Left colon (tissue), 2 donors: Measurements from ENCODE around the gene FYN. TPM values are rescaled to one million over a fixed set of nuclear protein-coding genes. Genes with fewer than 3 reads are reported as not detected.

Experiments used
- ATAC-seq: fragments of 200-7000 bp; cut with Tn5 transposase; one replicate; pipeline ENCODE4 v1.9.1; 2020; ENCODE audit warnings: mild to moderate bottlenecking, moderate library complexity
- DNase-seq, 2 donors: peaks; one replicate each; pipeline ENCODE4 v3.0.0-alpha.2; 2020
- intact Hi-C, 2 donors: fragments of 100-400 bp; cut with DNase I in 1 of 2; cut with micrococcal nuclease in 1 of 2; formaldehyde crosslinking; loops; one replicate each; pipeline versions ENCODE4 v1.11.2 to v1.14.0; 2022; cut with DNase I, micrococcal nuclease
- total RNA-seq, 2 donors: library from RNA; stranded (reverse); fragmentation: NEBNext Ultra II Directional; extraction: Animal tissue kit (Norgen Biotek cat#: 25700); gene quantifications; one replicate each; pipeline ENCODE4 v1.2.1, GENCODE V29; 2021
- donor health status: DM: no; HTN: no; CAD: no.
- donor health status: DM: yes; HTN: yes; CAD: no.

Gene FYN
- total RNA-seq, 2 donors from 2014 or later: 16.0 to 23.8 TPM

DNA sequence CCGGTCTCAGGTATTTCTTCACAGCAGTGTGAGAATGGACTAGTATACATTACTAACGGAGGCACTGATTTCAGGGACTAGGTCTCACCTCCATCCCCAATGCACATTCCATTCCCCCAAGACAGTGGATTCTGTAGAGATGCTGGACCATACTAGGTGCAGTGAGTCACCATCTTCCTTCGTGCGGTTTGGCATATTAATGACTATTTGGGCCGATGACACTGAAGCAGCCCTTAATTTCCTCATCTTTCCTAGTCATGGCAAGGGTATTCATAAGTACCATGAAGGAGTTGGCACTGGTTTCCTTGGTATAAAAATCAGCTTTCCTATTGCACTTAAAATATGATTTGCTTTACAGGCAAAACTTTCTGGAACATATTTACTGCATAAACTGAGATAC is 146.2 kb downstream of the FYN start:
- intact Hi-C loops: loop anchor here in 1 of 2 donors (10.0 kb wide), 1 partner anchor 268 kb away; no protein-coding TSS in a partner anchor
- DNase-seq: no peak
- no peak for ATAC-seq

DNA sequence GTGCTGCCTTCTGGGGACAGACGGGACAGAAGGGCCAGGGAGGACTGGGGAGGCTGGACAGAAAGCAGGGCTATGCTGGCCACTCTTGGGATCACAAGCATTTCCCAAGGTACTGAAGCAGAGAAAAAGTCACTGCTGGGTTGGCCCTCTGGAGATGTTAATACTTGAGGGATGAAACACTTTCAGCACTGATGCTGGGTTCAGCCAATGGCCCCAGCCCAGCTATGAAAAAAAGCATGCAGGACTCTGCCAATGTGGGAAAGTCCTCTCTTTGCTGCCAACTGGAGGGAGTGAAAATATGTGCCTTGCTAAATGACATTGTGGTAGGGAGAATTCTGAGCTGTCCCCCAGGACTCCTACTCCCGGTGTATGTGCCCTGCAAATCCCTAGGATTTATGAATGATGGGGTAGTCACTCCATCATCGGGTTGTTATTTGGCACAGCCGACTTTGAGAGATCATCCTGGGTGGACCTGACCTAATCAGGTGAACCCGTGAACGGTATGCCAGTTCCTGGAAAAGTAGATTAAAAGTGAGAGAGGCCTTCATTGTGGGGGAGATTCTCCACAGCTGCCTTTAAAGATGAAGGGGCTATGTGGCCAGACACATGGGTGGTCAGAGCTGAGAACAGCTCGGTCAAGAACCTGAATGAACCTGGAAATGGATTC is 147.7 kb downstream of the FYN start:
- intact Hi-C loops: loop anchor here in 1 of 2 donors (10.0 kb wide), 1 partner anchor 269 kb away; no protein-coding TSS in a partner anchor
- ATAC-seq (no peak), DNase-seq (no peak)

DNA sequence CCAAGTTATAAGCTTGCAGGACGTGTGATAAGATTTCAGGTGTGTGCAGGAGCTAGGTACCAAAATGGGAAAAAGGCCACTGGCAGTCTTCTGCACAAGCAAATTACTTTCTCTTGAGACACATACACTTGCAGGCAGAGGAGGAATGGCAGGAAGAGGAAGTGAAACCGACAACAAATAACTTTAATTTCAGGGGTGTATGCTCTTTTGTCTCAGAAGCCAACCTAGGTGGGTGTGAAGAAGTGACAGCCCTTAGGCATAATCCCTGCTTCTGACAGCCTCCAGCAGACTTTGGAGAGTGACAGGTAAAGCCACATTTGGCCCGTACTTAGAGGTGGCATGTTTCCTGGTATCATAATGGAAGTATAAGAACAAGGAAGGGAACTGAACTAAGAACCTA is 148.7 kb downstream of the FYN start:
- DNase-seq (no peak), ATAC-seq (peak; percentile 32)
- intact Hi-C loops: loop anchor here in 1 of 2 donors (10.0 kb wide), 1 partner anchor 270 kb away; no protein-coding TSS in a partner anchor

DNA sequence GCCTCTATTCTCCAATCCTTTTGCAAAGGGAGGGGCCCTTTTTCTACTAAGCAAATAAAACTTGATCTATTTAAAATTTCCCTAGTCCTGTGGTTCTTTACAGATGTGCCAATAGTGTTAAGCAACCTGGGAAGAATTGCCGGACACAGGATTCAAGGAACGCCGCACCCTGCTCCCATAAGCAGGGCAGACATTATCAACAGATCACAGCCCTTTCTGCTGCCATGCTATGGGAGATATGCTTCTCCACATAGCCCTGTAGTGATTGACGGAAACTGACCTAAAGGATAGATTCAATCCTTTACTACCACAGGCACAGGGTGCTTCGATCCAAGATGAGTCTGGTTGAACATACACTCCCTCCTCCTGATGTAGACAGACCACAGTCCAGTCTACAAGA is 149.2 kb downstream of the FYN start:
- ATAC-seq (no peak), DNase-seq (no peak)
- intact Hi-C loops: loop anchor here in 1 of 2 donors (10.0 kb wide), 1 partner anchor 271 kb away; no protein-coding TSS in a partner anchor

DNA sequence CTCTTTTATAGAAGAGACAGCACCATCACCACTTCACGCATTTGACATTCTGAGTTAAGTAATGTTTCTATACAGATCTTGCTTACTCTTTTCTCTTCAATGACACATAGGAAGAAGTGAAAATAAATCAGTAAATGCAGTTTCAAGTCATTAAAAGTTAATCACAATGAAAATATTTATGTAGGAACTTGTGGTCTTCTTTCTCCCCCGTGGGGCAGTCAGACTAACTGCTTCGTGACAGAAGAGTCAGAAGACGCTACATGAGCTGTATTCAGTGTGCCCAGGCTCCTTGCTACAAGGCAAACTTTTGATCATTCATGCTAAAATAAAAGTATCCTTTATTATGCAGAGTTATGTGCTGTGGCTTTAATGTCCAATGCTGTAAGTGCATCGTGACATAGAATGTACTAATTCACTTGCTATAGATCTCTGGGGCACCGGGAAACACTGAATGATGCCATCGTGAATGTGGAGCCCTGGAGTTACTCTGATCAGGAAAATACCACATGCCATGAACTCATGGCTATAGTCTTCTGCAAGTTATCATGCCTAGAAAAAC is 149.8 kb downstream of the FYN start:
- no peak for ATAC-seq
- intact Hi-C loops: loop anchor here in 1 of 2 donors (10.0 kb wide), 1 partner anchor 271 kb away; no protein-coding TSS in a partner anchor
- DNase-seq: no peak

DNA sequence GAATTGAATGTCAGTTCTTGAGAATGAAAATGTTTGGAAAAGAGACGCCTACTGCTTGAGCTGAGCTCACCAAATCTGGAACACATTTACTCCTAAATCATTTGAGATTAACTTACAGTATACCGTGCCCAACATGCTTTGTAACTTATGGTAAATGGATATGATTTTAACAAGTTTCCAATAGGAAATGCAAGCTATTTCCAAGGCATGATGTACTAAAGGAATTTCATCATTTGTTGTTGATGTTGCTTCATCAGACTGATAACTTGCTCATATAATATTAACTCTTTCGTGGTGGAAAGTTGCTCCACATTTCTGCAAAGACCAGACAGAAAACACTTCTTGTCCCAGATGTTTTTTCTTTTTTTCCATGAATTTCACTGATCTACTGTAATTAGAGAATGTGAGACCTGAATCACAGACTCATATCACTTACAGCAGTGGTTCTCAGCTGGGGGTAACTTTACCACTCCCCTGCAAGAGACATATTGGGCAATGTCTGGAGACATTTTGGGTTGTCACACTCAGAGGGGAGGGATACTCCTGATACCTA is 151.0 kb downstream of the FYN start:
- intact Hi-C loops: loop anchor here in 1 of 2 donors (10.0 kb wide), 1 partner anchor 273 kb away; no protein-coding TSS in a partner anchor
- no peak for ATAC-seq
- DNase-seq: no peak

DNA sequence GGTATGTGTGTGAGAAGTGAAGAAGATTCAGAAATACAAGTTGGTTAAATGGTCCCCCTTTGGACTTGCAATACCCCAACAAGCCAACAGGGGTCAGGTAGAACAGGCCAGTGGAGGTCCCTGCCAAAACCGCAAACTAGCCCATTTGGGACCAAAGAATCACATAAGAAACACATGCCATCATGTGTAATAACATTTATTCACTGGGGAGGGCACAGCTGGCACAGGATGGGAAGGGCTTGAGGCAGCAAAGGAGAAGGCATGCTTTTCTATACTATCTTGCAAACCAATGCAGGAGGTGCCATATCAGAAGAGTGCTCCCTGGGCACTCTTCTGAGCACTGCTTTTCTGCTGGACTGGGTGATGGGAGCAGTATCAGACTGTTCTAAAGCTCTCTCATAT is 151.5 kb downstream of the FYN start:
- DNase-seq (peak in 1 of 2 donors; percentile 29), ATAC-seq (no peak)
- intact Hi-C loops: loop anchor here in 1 of 2 donors (10.0 kb wide), 1 partner anchor 273 kb away; no protein-coding TSS in a partner anchor

DNA sequence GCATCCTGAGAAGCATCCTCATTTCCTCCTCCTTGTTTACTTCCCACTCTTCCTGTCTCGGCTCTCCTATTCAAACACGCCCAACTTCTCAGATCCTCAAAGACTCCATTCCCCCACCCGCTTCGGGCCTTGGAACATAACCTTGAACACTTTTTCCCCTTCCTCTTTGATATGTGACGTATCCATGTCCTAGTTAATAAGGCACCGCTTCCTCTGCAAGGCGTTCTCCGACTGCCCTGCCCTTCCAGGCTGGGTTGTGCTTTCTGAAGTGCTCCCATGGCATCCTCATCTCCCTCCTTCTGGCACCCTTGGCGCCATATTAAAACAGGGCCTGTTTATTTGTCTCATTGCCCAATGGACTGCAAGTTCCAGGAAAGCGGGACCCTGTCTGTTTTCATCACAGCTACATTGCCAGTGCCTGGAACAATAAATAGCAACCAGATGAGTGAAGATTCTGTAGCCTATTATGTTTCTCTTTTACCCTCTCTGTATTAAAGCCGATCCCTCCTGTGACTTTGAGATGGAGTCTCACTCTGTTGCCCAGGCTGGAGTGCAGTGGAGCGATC is 152.2 kb downstream of the FYN start:
- intact Hi-C loops: loop anchor here in 1 of 2 donors (10.0 kb wide), 1 partner anchor 274 kb away; no protein-coding TSS in a partner anchor
- no peak for ATAC-seq
- DNase-seq: no peak

DNA sequence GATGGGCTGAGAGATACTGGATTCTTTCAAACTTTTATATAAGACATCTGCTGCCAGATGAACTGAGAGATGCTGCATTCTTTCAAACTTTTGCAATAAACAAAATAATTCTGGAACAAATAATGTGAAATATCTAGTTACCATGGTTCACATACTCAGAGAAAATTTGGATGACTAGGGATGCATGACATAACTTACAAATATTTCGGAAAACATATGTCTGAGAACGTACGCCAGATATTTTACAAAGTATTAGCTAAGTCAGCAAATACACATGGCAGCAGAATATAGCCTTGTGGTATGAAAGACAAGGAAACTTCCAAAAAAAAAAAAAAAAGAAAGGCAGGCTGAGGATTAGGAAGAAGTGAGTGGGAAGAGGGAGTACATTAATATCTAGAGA is 154.3 kb downstream of the FYN start:
- intact Hi-C loops: loop anchor here in 1 of 2 donors (10.0 kb wide), 1 partner anchor 306 kb away; no protein-coding TSS in a partner anchor
- DNase-seq (no peak), ATAC-seq (no peak)

DNA sequence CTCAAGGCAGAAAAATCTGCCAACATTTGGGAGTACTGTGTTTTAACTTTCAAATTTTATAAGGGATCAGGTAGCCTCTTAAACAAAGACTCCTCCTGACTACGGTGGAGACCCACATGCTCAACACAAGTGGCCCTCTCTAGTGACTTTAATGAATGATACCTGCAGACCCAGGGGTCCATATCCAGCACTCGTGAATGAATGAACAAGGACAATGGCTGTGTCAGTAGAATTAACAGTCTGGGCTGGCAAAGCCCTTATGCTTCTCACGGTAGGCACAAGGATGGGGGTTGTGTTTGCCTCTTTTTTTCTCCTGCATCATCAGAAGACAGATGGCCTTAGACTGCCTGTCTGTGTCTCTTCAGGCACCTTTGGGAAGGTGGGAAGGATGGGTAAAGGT is 154.9 kb downstream of the FYN start:
- DNase-seq (no peak), ATAC-seq (no peak)
- intact Hi-C loops: loop anchor here in 1 of 2 donors (10.0 kb wide), 1 partner anchor 306 kb away; no protein-coding TSS in a partner anchor

DNA sequence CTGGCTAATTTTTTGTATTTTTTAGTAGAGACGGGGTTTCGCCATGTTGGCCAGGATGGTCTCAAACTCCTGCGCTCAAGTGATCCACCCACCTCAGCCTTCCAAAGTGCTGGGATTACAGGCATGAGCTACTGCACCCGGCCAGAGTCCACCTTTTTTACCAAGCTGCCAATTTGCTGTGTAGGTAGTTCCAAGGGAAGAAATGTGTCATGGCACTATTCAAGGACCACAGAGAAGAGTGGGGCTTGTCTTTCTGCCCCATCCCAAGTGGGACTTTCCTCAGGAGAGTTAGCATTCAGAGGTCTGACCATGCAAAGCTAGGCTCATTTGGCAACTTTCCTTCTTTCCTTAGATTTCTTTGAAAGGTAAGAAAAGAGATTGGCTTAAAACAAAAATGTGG is 155.6 kb downstream of the FYN start:
- intact Hi-C loops: loop anchor here in 1 of 2 donors (10.0 kb wide), 1 partner anchor 307 kb away; no protein-coding TSS in a partner anchor
- no peak for ATAC-seq
- DNase-seq: no peak

DNA sequence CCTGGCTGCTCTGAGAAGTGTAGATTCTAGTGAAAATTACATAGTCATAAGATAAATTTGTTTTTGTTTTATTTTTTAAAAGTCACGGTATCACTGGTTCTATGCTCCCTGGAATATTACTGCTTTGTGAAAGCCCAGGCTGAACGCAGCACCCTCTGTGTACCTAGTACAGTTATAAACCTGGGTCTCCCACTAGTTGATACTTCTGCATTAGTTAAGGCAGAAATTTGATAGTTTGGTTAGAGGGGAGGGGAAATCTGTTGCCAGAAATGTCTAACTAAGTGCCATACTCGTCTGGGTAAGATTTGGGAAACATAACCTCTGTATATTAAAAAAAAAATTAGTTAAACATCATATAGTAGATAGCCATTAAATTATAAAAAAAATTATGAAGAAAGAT is 156.9 kb downstream of the FYN start:
- no peak for ATAC-seq
- intact Hi-C loops: loop anchor here in 1 of 2 donors (10.0 kb wide), 1 partner anchor 308 kb away; no protein-coding TSS in a partner anchor
- no peak for DNase-seq

DNA sequence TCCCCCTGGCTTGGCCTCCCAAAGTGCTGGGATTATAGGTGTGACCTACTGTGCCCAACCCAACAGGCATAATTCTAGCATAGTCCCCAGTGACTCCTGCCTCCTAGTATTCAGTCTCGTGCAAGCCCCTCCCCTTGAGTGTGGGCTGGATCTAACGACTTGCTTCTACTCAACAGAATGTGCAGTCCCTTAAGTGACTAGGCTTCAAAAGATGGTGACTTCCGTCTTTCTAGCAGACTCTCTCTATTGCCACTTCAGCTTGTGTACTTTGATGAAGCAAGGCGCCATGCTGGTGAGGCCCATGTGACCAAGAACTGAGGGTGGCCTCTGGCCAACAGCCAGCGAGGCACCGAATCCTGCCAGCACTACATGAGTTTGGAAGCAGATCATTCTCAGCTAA is 157.9 kb downstream of the FYN start:
- no peak for ATAC-seq
- DNase-seq: no peak
- intact Hi-C loops: loop anchor here in 1 of 2 donors (10.0 kb wide), 1 partner anchor 309 kb away; no protein-coding TSS in a partner anchor

DNA sequence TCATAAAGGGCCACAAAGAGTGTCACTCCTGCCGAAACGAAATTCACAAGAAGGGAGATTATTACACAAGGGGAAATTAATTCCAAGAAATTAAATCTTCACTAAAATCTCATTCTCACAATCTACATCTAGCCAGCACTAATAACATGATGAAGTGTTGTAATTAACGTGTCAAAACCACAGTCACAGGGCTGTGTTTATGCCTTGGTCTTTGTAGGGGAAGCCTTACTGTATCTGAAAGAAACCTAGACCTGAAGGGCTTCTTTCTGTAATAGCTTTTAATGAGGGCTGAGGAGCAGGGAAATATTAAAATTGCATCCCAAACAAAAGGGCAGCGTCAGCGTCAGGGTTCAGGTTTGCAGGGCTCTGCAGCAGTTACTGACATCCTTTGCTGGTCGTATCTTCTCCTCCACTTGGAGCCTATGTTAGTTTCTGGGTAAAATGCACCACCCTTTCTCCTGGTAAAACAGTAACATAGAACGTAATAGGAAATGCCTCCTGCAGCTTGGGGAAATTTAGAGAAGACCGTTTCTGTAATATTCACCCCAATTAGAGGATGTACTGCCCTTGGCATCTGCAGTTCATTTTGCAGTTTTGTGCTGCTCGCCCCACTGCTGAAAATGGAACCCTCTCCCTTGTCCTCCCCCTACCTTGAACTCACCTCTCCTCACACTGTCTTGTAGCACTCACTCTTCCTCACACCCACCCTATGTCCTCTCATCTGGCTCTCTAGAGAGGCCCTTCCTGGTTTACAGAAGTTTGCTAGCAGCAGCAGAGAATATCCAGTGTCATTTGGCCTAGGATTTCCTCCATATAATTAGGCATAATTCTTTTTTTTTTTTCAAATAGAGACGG is 158.6 kb downstream of the FYN start:
- intact Hi-C loops: loop anchor here in 1 of 2 donors (5.0 to 10.0 kb wide), 2 partner anchors 283 to 310 kb away; no protein-coding TSS in a partner anchor
- ATAC-seq: no peak

DNA sequence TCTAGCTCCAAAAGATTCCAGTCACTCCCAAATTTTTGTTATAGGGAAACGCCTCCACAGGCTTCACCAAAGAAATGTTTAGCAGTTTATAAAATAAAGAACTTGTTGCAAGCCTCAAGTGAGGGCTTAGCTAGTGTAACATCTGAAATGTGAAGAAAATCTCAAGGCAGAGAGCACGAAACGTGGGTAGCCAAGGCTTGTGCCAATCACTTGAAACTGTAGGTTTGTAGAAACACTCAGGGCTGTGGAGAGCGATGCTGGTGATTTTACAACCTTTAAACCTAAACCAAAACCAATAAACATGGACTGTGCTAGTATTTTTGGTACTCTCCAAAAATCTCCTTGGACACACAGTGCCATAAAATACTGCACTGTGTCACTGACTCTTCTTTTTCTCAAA is 159.4 kb downstream of the FYN start:
- DNase-seq (no peak), ATAC-seq (no peak)
- intact Hi-C loops: loop anchor here in 1 of 2 donors (5.0 to 10.0 kb wide), 2 partner anchors 283 to 311 kb away; no protein-coding TSS in a partner anchor

More for the DNA sequence above, 158.6 kb downstream of the FYN start:
- no peak for DNase-seq

DNA sequence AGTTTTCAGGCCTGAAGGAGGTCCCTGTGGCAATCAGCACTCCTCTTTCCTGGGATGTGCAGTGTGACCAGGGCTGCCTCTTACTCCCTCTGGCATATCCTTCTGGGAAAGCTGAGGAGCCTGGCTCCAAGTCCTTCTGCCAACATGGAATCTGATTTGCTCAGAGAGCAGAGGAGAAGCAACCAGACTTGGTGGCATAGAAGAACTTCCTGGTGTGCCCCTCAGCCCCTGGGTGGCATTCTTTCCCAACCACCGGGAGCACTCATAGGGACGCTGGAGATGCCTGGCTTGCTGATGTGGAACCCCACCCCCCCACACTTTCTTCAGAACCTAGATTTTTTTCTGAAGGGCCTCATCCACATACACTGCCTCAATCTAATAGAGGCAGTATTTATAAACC is 160.0 kb downstream of the FYN start:
- intact Hi-C loops: loop anchor here in 1 of 2 donors (5.0 to 10.0 kb wide), 2 partner anchors 284 to 312 kb away; no protein-coding TSS in a partner anchor
- DNase-seq (no peak), ATAC-seq (no peak)

DNA sequence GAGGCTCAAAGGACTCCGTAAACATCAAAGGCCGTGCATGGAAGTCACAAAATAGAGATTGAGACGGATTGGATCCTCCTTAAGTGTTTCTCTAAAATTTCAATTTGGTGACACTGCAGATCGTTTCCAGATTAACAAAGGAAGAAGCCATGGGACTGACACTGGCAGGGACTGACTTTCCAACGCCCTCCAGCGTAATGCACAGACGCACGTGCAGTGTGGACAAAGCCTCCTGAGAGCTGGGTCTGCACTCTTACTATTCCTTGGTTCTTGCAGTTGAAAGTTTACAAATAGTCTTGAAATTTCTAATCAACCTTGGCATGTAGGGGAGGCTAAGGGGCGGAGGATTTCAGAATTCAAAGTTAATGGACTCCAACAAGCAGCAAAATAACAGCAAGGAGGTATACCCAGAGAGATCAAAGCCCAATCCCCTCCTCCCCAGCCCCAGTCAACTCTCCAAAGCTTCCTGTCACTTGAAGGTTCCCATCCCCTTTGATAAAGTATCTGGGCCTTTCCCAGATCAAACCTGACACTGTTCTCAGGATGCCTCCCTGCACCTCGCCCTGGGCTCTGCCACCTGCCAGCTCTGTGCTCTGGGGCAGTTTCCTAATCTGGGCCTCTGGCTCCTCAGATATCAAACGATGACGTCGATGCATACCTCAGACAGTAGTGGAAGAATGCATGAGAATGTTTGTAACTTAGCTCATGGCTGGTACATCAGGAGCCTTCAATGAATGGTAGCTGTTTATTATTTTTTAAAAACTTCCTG is 161.1 kb downstream of the FYN start:
- DNase-seq: no peak
- intact Hi-C loops: loop anchor here in 1 of 2 donors (5.0 to 10.0 kb wide), 2 partner anchors 285 to 313 kb away; no protein-coding TSS in a partner anchor
- ATAC-seq: no peak
